GM23248 (cell line): ENCODE results near the gene ATOSB. TPM values are rescaled to one million over a fixed set of nuclear protein-coding genes. Genes with fewer than 3 reads are reported as not detected.
A peak's percentile ranks its signal among the peaks of the same experiment; 100 is the strongest.

Experiments
- DNase-seq: peaks from one replicate; pipeline ENCODE4 v3.0.0-alpha.2; 2015
- H2AFZ ChIP-seq: fragments of 200-600 bp; sonication (generic); 2 replicates; pipeline ENCODE4 v1.6.1; 2016; ENCODE audit warnings: antibody characterized with exemption
- H3F3A ChIP-seq: fragments of 200-600 bp; sonication (generic); 2 replicates; pipeline ENCODE4 v1.6.1; 2016; ENCODE audit warnings: mild to moderate bottlenecking, antibody characterized with exemption, mixed run types; ENCODE audit not compliant: insufficient read depth
- H3K27ac ChIP-seq: fragments of 200-600 bp; sonication (generic); 2 replicates; pipeline ENCODE4 v1.5.1; 2016; ENCODE audit warnings: mild to moderate bottlenecking
- H3K27me3 ChIP-seq: fragments of 200-600 bp; sonication (generic); replicated peaks from 2 replicates; pipeline ENCODE4 v1.6.1; 2016; ENCODE audit warnings: mild to moderate bottlenecking; ENCODE audit not compliant: insufficient read depth
- H3K36me3 ChIP-seq: fragments of 200-600 bp; sonication (generic); 2 replicates; pipeline ENCODE4 v1.6.1; 2016; ENCODE audit warnings: low read depth, mild to moderate bottlenecking
- H3K4me1 ChIP-seq: fragments of 200-600 bp; sonication (generic); 2 replicates; pipeline ENCODE4 v1.6.1; 2016; ENCODE audit warnings: mild to moderate bottlenecking; ENCODE audit not compliant: insufficient read depth
- H3K4me2 ChIP-seq: fragments of 200-600 bp; sonication (generic); one replicate; pipeline ENCODE4 v1.6.1; 2016; ENCODE audit warnings: mild to moderate bottlenecking; ENCODE audit not compliant: unreplicated experiment
- H3K4me3 ChIP-seq: fragments of 200-600 bp; sonication (generic); 2 replicates; pipeline ENCODE4 v1.5.1; 2016; ENCODE audit warnings: mild to moderate bottlenecking
- H3K79me2 ChIP-seq: fragments of 200-600 bp; sonication (generic); 2 replicates; pipeline ENCODE4 v1.6.1; 2016; ENCODE audit warnings: mild to moderate bottlenecking; ENCODE audit not compliant: insufficient read depth
- H3K9ac ChIP-seq: fragments of 200-600 bp; sonication (generic); 2 replicates; pipeline ENCODE4 v1.6.1; 2016; ENCODE audit warnings: mild to moderate bottlenecking
- H3K9me2 ChIP-seq: fragments of 200-600 bp; sonication (generic); 2 replicates; pipeline ENCODE4 v1.6.1; 2016; ENCODE audit warnings: mixed run types, mild to moderate bottlenecking, moderate library complexity; ENCODE audit not compliant: insufficient read depth
- H3K9me3 ChIP-seq: fragments of 200-600 bp; sonication (generic); one replicate; pipeline ENCODE4 v1.6.1; 2017; ENCODE audit warnings: low read depth
- H4K20me1 ChIP-seq: fragments of 200-600 bp; sonication (generic); 2 replicates; pipeline ENCODE4 v1.6.0; 2016; ENCODE audit not compliant: insufficient read depth
- EZH2 ChIP-seq: fragments of 200-600 bp; sonication (generic); IDR thresholded peaks from 2 replicates; pipeline ENCODE4 v1.6.1; 2018; ENCODE audit warnings: antibody characterized with exemption, mild to moderate bottlenecking; ENCODE audit not compliant: insufficient read depth, poor library complexity, severe bottlenecking
- EZH2phosphoT487 ChIP-seq: fragments of 200-600 bp; sonication (generic); IDR thresholded peaks from 2 replicates; pipeline ENCODE4 v1.6.1; 2018; ENCODE audit warnings: antibody characterized with exemption, moderate library complexity, mild to moderate bottlenecking, low read depth; ENCODE audit not compliant: insufficient read depth
- WGBS, 2 experiments: methylation state at CpG; one replicate each; pipeline ENCODE4 v1.1.6; 2015 to 2017; ENCODE audit warnings: low lambda C conversion rate in 2 of 2, low coverage in 1 of 2; ENCODE audit errors: missing lambda C conversion rate in 2 of 2; 5-methylcytosine and 5-hydroxymethylcytosine counted together
- in situ Hi-C: fragments of 300-500 bp; cut with MboI; formaldehyde crosslinking; loops from 2 replicates; pipeline ENCODE4 v1.15.0; 2020
- polyA plus RNA-seq: library from polyadenylated mRNA; unstranded; fragments of >200 nt; fragmentation: Nextera tagmentation; extraction: Ambion mirVana; gene quantifications from 2 replicates; pipeline ENCODE4 v1.2.1, GENCODE V29; 2016
- total RNA-seq: library from RNA; depleted of rRNA; stranded (reverse); fragments of >200 nt; shearing (Covaris generic); gene quantifications from 2 replicates; pipeline ENCODE4 v1.2.3, GENCODE V29; 2014

The ATOSB gene
- total and polyA plus RNA-seq, 2 experiments from 2014 or later = 30.5 to 50.4 TPM

GRCh38 chr9:35135988-35136387, 20.3 kb upstream of the ATOSB start:
- 77 to 81% methylated on average over 7 of the region's 7 CpGs for WGBS, 2 experiments
- no peaks in the 10 kb centered on the region for H4K20me1 ChIP-seq
- in situ Hi-C loops = no loop called here

GRCh38 chr9:35134920-35135319, 19.3 kb upstream of the ATOSB start:
- WGBS, 2 experiments = 54 to 64% methylated on average over 6 of the region's 6 CpGs
- Histone ChIP-seq H2AFZ (no peak overlapping the region), H3K27me3 (no peaks in the 10 kb centered on the region)

More at GRCh38 chr9:35135988-35136387, 20.3 kb upstream of the ATOSB start:
- TF ChIP-seq EZH2 (no peak), EZH2phosphoT487 (no peak)
- no peaks in the 10 kb centered on the region for H3K36me3 ChIP-seq
- H3K4me3 ChIP-seq = no peak overlapping the region
- H3K27ac ChIP-seq = no peak overlapping the region
- H3K27me3 ChIP-seq = no peaks in the 10 kb centered on the region
- H3K9ac ChIP-seq = no peak overlapping the region
- no peaks in the 10 kb centered on the region for H3K9me2 ChIP-seq
- H3F3A ChIP-seq = no peaks in the 10 kb centered on the region
- no peaks in the 10 kb centered on the region for H3K4me1 ChIP-seq
- no peaks in the 10 kb centered on the region for H3K9me3 ChIP-seq
- no peak overlapping the region for H3K4me2 ChIP-seq
- DNase-seq = no peak
- H2AFZ ChIP-seq = no peak overlapping the region
- no peaks in the 10 kb centered on the region for H3K79me2 ChIP-seq

GRCh38 chr9:35116898-35117551, 1.4 kb upstream of the ATOSB start:
- peak overlapping the region; percentile 92 for H3K4me2 ChIP-seq
- peak overlapping the region; percentile 98 for H3K27ac ChIP-seq
- H3K36me3 ChIP-seq = no peaks in the 10 kb centered on the region
- H3K9me3 ChIP-seq = no peaks in the 10 kb centered on the region
- in situ Hi-C loops = loop anchor here (10.0 kb wide), 1 partner anchor 438 kb away; no protein-coding TSS in a partner anchor
- H3K79me2 ChIP-seq = peaks cover 14% of the 10 kb centered on the region
- DNase-seq = peak; percentile 98
- H3K27me3 ChIP-seq = no peaks in the 10 kb centered on the region
- no peaks in the 10 kb centered on the region for H4K20me1 ChIP-seq
- H3F3A ChIP-seq = peaks cover 43% of the 10 kb centered on the region
- H3K4me3 ChIP-seq = peak overlapping the region; percentile 77
- peak overlapping the region; percentile 92 for H2AFZ ChIP-seq
- H3K9ac ChIP-seq = peak overlapping the region; percentile 90
- TF ChIP-seq EZH2 = no peak
- no peak for TF ChIP-seq EZH2phosphoT487
- no peaks in the 10 kb centered on the region for H3K9me2 ChIP-seq
- WGBS, 2 experiments = 4% methylated on average over 30 of the region's 30 CpGs
- H3K4me1 ChIP-seq = peaks cover 28% of the 10 kb centered on the region

More at GRCh38 chr9:35134920-35135319, 19.3 kb upstream of the ATOSB start:
- H3K9ac ChIP-seq = no peak overlapping the region
- no peaks in the 10 kb centered on the region for H3K79me2 ChIP-seq
- H3K4me1 ChIP-seq = no peaks in the 10 kb centered on the region
- no peaks in the 10 kb centered on the region for H3K9me3 ChIP-seq
- H3K4me2 ChIP-seq = no peak overlapping the region
- no peaks in the 10 kb centered on the region for H3F3A ChIP-seq
- no peak for DNase-seq
- no peak overlapping the region for H3K27ac ChIP-seq
- no peak overlapping the region for H3K4me3 ChIP-seq
- H4K20me1 ChIP-seq = no peaks in the 10 kb centered on the region
- TF ChIP-seq EZH2 = no peak
- no peaks in the 10 kb centered on the region for H3K36me3 ChIP-seq
- H3K9me2 ChIP-seq = no peaks in the 10 kb centered on the region
- in situ Hi-C loops = no loop called here

- H3K9me2 ChIP-seq = no peaks in the 10 kb centered on the region
- H3K4me1 ChIP-seq = peaks cover 32% of the 10 kb centered on the region
- peak overlapping the region; percentile 92 for H2AFZ ChIP-seq
- H3K9me3 ChIP-seq = no peaks in the 10 kb centered on the region
- no peak for DNase-seq
- peak overlapping the region; percentile 90 for H3K9ac ChIP-seq
- TF ChIP-seq EZH2 (no peak), EZH2phosphoT487 (no peak)
- H3F3A ChIP-seq = peaks cover 46% of the 10 kb centered on the region
- WGBS, 2 experiments = 1 to 2% methylated on average over 12 of the region's 12 CpGs
- H3K79me2 ChIP-seq = peaks cover 14% of the 10 kb centered on the region
- in situ Hi-C loops = loop anchor here (10.0 kb wide), 1 partner anchor 438 kb away; no protein-coding TSS in a partner anchor
- H3K27ac ChIP-seq = peak overlapping the region; percentile 98
- H3K4me2 ChIP-seq = peak overlapping the region; percentile 92
- peak overlapping the region; percentile 77 for H3K4me3 ChIP-seq
- H3K36me3 ChIP-seq = no peaks in the 10 kb centered on the region
- H3K27me3 ChIP-seq = no peaks in the 10 kb centered on the region
- no peaks in the 10 kb centered on the region for H4K20me1 ChIP-seq
These were observed 856 bp upstream of the ATOSB start for GRCh38 chr9:35116539-35116897.
